Breast epithelium (tissue), 3 donors: Measurements from ENCODE around the gene KCNG3.

Experiments
- POLR2A ChIP-seq: fragments of 450-650 bp; IDR thresholded peaks from one replicate; pipeline ENCODE4 v1.6.1; 2016; ENCODE audit warnings: antibody characterized with exemption, mild to moderate bottlenecking, moderate library complexity
- POLR2AphosphoS5 ChIP-seq, 3 donors: sonication (generic); formaldehyde crosslinking; IDR thresholded peaks; one replicate each; pipeline ENCODE4 v1.6.1; 2017; ENCODE audit warnings: antibody characterized with exemption in 3 of 3
- TF ChIP-seq, protein P1 (sequence below), 3 donors: fragments of 450-650 bp; IDR thresholded peaks; one replicate each; pipeline ENCODE4 v1.5.1; 2016 to 2017; ENCODE audit warnings: antibody characterized with exemption in 3 of 3, mild to moderate bottlenecking in 3 of 3, moderate library complexity in 3 of 3

DNA sequence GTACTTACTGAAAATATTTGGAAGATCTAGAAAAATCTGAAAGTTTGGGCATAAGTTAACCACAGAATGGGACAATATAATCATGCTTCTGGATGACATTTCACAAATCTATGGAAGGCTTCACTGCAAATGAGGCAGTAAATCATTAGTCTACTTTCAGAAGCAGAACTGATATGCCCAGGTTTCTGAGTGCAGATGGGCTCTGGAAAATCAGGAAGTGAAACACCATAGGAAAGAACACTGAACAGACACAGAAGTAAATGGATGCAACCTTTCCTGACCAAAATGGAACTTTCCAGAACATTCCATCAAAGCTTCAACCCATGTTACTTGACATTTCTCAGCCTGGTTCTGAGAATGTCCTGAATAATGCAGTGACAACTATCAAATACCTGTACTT lies 55.1 kb downstream of the KCNG3 start:
- TF ChIP-seq, protein P1, sequence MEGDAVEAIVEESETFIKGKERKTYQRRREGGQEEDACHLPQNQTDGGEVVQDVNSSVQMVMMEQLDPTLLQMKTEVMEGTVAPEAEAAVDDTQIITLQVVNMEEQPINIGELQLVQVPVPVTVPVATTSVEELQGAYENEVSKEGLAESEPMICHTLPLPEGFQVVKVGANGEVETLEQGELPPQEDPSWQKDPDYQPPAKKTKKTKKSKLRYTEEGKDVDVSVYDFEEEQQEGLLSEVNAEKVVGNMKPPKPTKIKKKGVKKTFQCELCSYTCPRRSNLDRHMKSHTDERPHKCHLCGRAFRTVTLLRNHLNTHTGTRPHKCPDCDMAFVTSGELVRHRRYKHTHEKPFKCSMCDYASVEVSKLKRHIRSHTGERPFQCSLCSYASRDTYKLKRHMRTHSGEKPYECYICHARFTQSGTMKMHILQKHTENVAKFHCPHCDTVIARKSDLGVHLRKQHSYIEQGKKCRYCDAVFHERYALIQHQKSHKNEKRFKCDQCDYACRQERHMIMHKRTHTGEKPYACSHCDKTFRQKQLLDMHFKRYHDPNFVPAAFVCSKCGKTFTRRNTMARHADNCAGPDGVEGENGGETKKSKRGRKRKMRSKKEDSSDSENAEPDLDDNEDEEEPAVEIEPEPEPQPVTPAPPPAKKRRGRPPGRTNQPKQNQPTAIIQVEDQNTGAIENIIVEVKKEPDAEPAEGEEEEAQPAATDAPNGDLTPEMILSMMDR (IDR thresholded peaks at IDR 0.05): no peak
- TF ChIP-seq POLR2A: no peak
- no peak for TF ChIP-seq POLR2AphosphoS5 (IDR thresholded peaks at IDR 0.05)
